ENCODE data around the gene ICA1. TPM values are rescaled to one million over a fixed set of nuclear protein-coding genes. Genes with fewer than 3 reads are reported as not detected.

The ICA1 gene
- total RNA-seq, 1 donor from 2014 or later = 30.3 TPM

- H3K4me3 ChIP-seq (ENCODE audit: low read depth, low read length) = no peak overlapping the region
- DNase-seq (ENCODE audit: low read depth) = no peak
- no peak for TF ChIP-seq CTCF (conservative IDR thresholded peaks at IDR 0.05; ENCODE audit: low read depth, low read length)
These were observed 146.2 kb downstream of the ICA1 start for GRCh38 chr7:8115547-8116402.

GRCh38 chr7:8114175-8114574 lies 147.8 kb downstream of the ICA1 start:
- H3K4me3 ChIP-seq (ENCODE audit: low read depth, low read length) = no peak overlapping the region
- no peak for DNase-seq (ENCODE audit: low read depth)
- TF ChIP-seq CTCF (conservative IDR thresholded peaks at IDR 0.05; ENCODE audit: low read depth, low read length) = no peak

GRCh38 chr7:8113184-8113583 lies 148.8 kb downstream of the ICA1 start:
- no peak for DNase-seq (ENCODE audit: low read depth)
- TF ChIP-seq CTCF (conservative IDR thresholded peaks at IDR 0.05; ENCODE audit: low read depth, low read length) = no peak
- no peak overlapping the region for H3K4me3 ChIP-seq (ENCODE audit: low read depth, low read length)

- H3K4me3 ChIP-seq (ENCODE audit: low read depth, low read length) = no peak overlapping the region
- no peak for DNase-seq (ENCODE audit: low read depth)
- TF ChIP-seq CTCF (conservative IDR thresholded peaks at IDR 0.05; ENCODE audit: low read depth, low read length) = no peak
These were observed 149.3 kb downstream of the ICA1 start for GRCh38 chr7:8112685-8113084.

GRCh38 chr7:8111282-8111960 lies 150.5 kb downstream of the ICA1 start:
- no peak for DNase-seq (ENCODE audit: low read depth)
- TF ChIP-seq CTCF (conservative IDR thresholded peaks at IDR 0.05; ENCODE audit: low read depth, low read length) = no peak
- no peak overlapping the region for H3K4me3 ChIP-seq (ENCODE audit: low read depth, low read length)

- no peak for TF ChIP-seq CTCF (conservative IDR thresholded peaks at IDR 0.05; ENCODE audit: low read depth, low read length)
- no peak overlapping the region for H3K4me3 ChIP-seq (ENCODE audit: low read depth, low read length)
- peak; percentile 49 for DNase-seq (ENCODE audit: low read depth)
These were observed 152.6 kb downstream of the ICA1 start for GRCh38 chr7:8109196-8110022.
